GM18861 (cell line): Measurements from ENCODE around the gene PDE4D.

Source experiments
- ATAC-seq: cut with Tn5 transposase; IDR thresholded peaks from one replicate; pipeline ENCODE4 v1.9.1; 2021; ENCODE audit not compliant: unreplicated experiment

The PDE4D gene

GRCh38 chr5:58924306-58924705 lies 969.2 kb downstream of the PDE4D start:
- ATAC-seq, result no peak

- ATAC-seq, result no peak
Measured at GRCh38 chr5:58923355-58923754, 970.2 kb downstream of the PDE4D start.

DNA sequence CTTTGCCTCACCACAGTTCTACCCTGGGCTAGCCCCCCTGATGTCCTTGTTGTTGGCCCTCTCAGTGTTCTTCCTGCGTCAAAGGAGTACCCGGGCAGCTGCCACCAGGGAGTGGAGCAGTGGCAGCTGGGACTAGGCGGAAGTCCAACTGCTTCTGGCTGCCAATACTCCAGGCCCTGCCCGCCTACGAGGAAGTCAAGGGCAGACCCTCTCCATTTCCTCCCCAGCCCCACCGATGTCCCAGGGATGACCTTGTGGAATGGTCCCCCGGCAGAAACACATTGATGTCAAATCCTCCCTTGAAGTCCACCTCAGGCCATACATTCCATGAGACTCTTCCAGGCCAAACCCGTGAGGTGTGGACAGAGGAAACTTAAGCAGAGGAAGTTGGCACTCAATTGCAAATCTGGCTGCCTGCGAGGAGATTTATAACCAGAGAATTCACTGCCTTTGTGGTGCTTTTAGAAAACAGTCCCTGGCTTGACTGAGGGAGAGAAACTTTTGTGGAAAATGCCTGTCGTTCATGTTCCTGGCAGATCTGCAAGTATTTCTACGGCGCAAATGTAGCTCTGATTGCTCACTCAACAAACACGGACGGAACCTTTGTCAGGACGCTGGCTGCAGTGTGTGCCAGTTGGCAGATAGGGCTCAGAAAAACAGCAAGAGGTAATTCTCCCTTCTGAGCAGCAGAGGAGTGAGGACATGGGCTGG lies 970.9 kb downstream of the PDE4D start:
- no peak for ATAC-seq

GRCh38 chr5:58921159-58921558 lies 972.4 kb downstream of the PDE4D start:
- no peak for ATAC-seq

DNA sequence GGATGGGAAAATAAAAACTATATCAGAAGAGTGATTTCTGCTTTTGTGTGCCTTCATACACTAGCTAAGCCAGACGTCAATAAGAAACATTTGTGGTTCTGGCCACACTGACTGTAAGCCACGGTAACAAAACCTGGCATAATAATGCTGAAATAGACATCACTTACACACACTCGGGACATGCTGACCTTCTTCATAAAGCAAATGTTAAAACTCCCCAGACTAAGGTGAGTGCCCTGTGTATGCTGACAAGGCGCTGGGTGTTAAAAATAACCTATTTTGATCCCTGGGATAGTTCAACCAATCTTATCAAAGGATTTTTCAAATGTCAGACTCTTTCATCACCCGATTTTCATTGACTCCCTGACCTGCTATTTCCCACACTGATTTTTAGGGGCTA lies 973.7 kb downstream of the PDE4D start:
- no peak for ATAC-seq
